Measurements from ENCODE around the gene FKRP. TPM values are rescaled to one million over a fixed set of nuclear protein-coding genes. Genes with fewer than 3 reads are reported as not detected.

The FKRP gene, protein sequence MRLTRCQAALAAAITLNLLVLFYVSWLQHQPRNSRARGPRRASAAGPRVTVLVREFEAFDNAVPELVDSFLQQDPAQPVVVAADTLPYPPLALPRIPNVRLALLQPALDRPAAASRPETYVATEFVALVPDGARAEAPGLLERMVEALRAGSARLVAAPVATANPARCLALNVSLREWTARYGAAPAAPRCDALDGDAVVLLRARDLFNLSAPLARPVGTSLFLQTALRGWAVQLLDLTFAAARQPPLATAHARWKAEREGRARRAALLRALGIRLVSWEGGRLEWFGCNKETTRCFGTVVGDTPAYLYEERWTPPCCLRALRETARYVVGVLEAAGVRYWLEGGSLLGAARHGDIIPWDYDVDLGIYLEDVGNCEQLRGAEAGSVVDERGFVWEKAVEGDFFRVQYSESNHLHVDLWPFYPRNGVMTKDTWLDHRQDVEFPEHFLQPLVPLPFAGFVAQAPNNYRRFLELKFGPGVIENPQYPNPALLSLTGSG
- 18.2 and 20.4 TPM in 2 replicates for total RNA-seq

DNA sequence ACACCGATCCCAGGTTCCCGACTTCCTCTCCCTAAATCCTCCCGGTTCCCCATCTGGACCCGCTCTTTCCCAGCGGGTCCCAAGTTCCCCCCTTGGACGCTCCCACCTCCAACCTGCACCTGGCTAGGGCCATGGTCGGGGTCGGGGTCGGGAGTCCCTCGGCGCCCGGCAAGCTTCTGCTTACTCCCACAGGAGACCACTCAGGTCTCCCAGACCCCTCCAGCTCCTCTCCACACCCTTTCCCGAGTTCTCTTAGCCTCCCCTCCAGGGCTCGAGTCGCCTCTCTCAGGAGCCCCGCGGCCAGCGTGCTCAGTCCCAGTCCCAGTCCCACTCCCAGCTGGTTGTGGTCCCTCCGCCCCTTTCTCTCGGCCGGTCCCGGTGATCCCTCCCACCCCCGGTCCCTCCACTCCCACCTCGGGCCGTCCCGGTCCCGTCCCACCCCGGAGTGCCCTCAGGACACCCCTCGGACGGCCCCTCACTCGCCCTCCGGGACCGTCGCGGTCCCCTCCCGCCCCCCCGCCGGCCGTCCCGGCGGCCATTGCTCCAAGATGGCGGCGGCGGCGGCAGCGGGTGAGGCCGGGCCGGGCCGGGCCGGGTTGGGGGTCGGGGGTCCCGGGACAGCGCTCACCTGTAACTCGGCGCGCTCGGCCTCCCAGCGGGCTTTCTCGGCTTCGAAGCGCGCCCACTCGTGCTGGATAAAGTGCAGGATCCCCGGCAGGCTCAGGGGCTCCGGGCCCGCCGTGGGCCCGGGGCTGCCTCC lies at the start of gene FKRP:
TSS of gene FKRP (plus strand) at position 537 of the 760 bp plus-strand sequence. CDS start 9,394 bp downstream, outside the sequence.

DNA sequence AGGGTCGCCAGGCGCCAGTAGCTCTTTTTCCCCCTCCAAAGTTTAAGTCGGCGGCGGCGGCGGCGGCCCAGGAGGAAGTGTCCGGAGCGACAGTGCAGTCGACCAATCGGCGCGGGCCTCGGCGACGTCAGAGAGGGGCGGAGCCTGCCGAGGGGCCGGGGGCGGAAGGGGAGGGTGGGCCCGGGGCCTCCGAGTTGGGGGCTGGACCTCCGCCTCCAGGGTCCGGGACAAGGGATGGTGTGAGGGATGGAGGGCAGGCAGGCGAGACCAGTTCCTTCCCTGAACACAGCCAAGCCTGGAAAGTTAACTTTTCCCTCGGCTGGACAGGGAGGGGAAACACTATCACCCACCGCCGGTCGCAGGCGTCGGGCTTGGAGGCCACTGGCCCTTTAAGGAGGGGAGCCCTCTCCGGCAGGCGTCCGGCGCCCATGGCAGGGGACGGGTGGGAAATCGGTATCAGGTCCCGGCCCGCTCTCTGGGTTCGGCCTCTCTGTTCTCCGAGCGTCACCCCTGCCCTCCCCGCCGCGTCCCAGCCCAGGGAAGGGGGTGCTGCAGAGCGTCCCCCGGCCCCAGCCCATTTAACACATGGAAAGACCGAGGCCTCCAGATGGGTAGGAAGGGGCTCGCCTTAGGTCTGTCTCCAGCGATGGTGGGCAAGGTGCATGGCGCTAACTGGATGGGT lies 28.7 kb upstream of the FKRP start, which contains the start of gene PRKD2:
TSS of gene PRKD2 (minus strand) at position 81 of the 682 bp plus-strand sequence. CDS start 744 bp downstream, outside the sequence.

DNA sequence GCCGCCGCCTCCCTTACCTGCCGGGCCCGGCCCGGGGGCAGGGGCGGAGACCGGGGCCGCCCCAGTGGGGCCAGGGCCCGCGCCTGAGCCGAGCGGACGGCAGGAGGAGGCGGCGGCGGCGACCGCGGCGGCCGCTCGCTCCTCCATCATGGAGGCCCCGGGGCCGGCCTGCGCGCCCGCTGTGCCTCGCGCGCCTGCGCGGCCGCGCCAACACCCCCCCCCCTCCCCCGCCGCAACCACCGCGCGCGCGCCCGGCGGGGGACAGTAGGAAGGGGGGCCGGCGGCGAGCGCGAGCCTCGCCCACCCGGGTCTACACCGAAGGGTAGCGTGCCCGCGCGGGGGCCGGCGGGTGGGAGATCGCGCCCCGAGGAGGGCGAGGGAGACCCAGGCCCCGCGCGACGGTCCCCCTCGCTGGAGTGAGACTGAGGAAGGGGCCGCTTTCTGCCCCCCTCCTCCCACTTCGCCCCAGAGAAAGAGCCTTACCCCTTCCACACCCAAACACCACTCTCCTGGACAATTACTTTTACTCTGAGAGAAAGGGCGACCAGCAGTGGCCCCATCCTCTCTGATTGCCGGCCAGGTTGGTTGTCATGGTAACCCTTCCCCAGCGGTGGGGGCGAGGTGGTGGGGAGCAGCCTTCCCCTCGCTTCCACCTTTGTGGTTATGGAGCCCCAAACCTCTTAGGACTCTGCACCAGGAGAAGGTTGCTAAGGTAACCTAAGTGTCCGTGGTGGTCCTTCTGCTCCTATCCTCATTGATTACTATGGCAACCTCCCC lies 612 bp downstream of the FKRP start, which contains the start of gene STRN4:
TSS of gene STRN4 (minus strand) at position 170 of the 777 bp plus-strand sequence. CDS start at position 150, 20 bp downstream.

DNA sequence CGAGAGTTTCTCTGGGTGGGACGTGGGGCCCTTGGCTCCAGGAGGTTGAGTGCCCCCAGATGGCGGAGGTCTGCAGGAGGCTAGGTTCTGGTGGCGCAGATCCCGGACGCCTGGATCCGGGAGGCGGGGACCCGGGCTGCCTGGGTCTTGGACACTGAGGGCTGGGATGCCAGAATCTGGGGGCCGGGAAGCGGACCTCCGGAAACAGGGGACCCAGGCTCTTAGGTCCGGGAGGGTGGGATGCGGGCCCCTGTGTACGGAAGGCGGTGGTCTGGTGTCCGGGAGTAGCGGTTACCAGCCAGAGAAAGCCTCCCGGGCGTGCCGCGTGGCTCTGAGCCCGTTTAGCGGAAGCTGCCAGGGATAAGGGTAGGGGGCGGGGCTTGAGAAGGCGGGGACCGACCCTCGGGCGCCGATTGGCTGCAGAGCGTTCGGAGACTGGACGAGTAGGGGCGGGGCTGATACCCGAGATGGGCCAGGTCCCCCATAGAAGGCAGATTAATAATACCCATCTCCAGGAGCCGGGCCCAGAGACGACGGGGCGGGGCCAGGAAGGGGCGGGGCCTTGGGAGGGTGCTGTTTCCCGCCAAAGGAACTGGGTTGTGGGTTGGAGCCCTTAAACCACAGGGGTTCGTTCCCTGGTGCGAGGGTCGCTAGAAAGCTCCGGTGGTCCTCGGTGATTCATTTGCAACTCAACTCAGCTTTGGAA lies 42.6 kb downstream of the FKRP start, which contains the start of gene SLC1A5:
TSS of gene SLC1A5 (minus strand) at position 333 of the 706 bp plus-strand sequence. CDS start 629 bp downstream, outside the sequence.

Small RNAs within 50 kb of the gene (small RNA-seq; reads per million reads assigned to genes)
- gene MIR320E (0.28 reads per million), gene RF00019 (not detected)

Other genes starting within 250 kb of the FKRP start
- 263 and 299 TPM in 2 replicates for gene CALM3, start 144.7 kb upstream of the FKRP start, total RNA-seq
- 0.86 and 3.7 TPM in 2 replicates for gene PTGIR, start 121.0 kb upstream of the FKRP start, total RNA-seq
- gene GNG8, start 109.9 kb upstream of the FKRP start, total RNA-seq: not detected in 2 replicates
- gene DACT3, start 84.9 kb upstream of the FKRP start, total RNA-seq: 0.14 and 1.2 TPM in 2 replicates
- 31.7 and 33.1 TPM in 2 replicates for gene PRKD2, start 28.9 kb upstream of the FKRP start, total RNA-seq
- 67.9 and 69.9 TPM in 2 replicates for gene STRN4, start 393 bp downstream of the FKRP start, total RNA-seq
- gene SLC1A5, start 42.5 kb downstream of the FKRP start, total RNA-seq: 63.4 and 77.5 TPM in 2 replicates
- gene AP2S1, start 104.8 kb downstream of the FKRP start, total RNA-seq: 179 and 185 TPM in 2 replicates
- gene ARHGAP35, start 114.9 kb downstream of the FKRP start, total RNA-seq: 34.2 and 39.7 TPM in 2 replicates

Measured in thoracic aorta endothelial cell (primary cell).